Tibial artery (tissue), 4 donors: ENCODE data around the gene KCNK5.

Experiments used
- DNase-seq, 2 donors: peaks; one replicate each; pipeline ENCODE4 v3.0.0-alpha.2; 2019
- H3K27ac ChIP-seq, 2 donors: fragments of 200-600 bp; sonication (generic) in 1 of 2; 1 replicate in 1 of 2; 2 replicates in 1 of 2; pipeline ENCODE4 v1.5.1; 2018 to 2019; ENCODE audit warnings: mild to moderate bottlenecking in 1 of 2
- H3K27me3 ChIP-seq, 2 donors: fragments of 200-600 bp; sonication (generic) in 1 of 2; one replicate each; pipeline versions ENCODE4 v1.5.1 to v1.6.0; 2016 to 2019
- H3K36me3 ChIP-seq, 3 donors: fragments of 200-600 bp; sonication (generic) in 2 of 3; one replicate each; pipeline ENCODE4 v1.5.1; 2016 to 2019; ENCODE audit warnings: mild to moderate bottlenecking in 2 of 3
- H3K4me1 ChIP-seq, 4 donors: fragments of 200-600 bp; sonication (generic) in 2 of 4; 1 replicate in 3 of 4; 2 replicates in 1 of 4; pipeline ENCODE4 v1.5.1; 2016 to 2019
- H3K4me3 ChIP-seq, 2 donors: fragments of 200-600 bp; sonication (generic) in 1 of 2; 1 replicate in 1 of 2; 2 replicates in 1 of 2; pipeline ENCODE4 v1.5.1; 2018 to 2019; ENCODE audit warnings: mild to moderate bottlenecking in 2 of 2
- H3K9me3 ChIP-seq, 3 donors: fragments of 200-600 bp; sonication (generic) in 1 of 3; one replicate each; pipeline ENCODE4 v1.5.1; 2016 to 2019
- CTCF ChIP-seq, 2 experiments: fragments of 200-600 bp in 1 of 2; fragments of 450-650 bp in 1 of 2; IDR thresholded peaks; one replicate each; pipeline ENCODE4 v1.5.1; 2017 to 2019; ENCODE audit warnings: antibody characterized with exemption in 2 of 2, mild to moderate bottlenecking in 1 of 2, moderate library complexity in 1 of 2
- intact Hi-C: fragments of 100-400 bp; cut with DNase I; formaldehyde crosslinking; loops from one replicate; pipeline ENCODE4 v1.15.0; 2023; ENCODE audit warnings: low total_unique reads

KCNK5 gene

DNA sequence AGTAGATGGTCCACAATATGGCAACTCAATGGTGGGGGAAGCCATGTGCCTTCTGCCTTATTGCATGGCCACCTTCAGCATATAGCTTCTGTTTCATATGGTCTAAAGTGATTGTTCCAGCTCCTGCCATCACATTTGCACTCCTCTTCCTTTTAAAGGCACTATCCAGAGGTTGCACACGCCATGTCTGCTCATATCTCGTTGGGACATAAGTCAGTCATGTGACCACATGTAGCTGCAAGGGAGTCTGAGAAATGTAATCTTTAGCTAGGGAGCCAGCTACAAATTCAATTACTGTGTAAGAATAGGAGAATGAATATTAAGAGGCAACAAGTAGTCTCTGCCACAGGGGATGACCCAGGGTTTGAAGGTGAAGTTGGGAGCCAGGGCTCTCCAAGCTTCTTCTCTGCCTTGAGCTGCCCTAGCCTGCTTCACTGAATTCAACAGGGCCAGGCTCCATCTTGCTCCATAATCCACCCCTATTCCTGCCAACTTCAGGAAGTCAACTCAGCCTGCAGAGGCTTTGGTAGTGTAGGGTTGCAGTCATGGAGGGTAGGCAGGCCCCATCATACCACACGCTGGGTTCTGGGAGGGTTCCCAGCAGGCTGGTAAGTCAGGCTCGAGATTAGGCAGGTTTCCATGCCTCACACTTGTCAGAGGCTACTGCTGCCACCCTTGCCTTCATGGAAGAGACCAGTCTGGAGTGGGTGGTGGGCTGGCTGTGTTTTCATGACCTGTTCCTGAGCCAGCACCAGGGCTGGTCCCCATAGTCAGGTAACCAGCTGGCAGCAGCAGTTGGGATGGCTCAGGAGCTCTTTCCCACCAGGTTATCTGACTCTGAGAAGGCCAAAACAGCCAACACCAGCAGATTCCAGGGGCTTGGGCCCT is 57.5 kb downstream of the KCNK5 start:
- peaks cover 0 to under 1% (median 0%) of the 10 kb centered on the region in 3 donors for H3K9me3 ChIP-seq
- H3K27ac ChIP-seq, result no peak overlapping the region
- no peak overlapping the region for H3K4me3 ChIP-seq
- H3K27me3 ChIP-seq, result peaks cover 0 to 4% of the 10 kb centered on the region in 2 donors
- TF ChIP-seq CTCF (IDR thresholded peaks at IDR 0.05), result no peak
- H3K4me1 ChIP-seq, result peaks cover 0 to 7% (median 0%) of the 10 kb centered on the region in 4 donors
- peak in 1 of 2 donors; percentile 20 for DNase-seq
- H3K36me3 ChIP-seq, result no peaks in the 10 kb centered on the region
- intact Hi-C loops, result no loop called here

GRCh38 chr6:39170860-39171259 is 58.4 kb downstream of the KCNK5 start:
- Histone ChIP-seq H3K36me3 (no peaks in the 10 kb centered on the region), H3K27me3 (peaks cover 0 to 6% of the 10 kb centered on the region in 2 donors), H3K27ac (no peak overlapping the region), H3K4me1 (peaks cover 0 to 11% (median 0%) of the 10 kb centered on the region in 4 donors), H3K4me3 (no peak overlapping the region), H3K9me3 (no peaks in the 10 kb centered on the region)
- DNase-seq, result no peak
- TF ChIP-seq CTCF (IDR thresholded peaks at IDR 0.05), result no peak
- intact Hi-C loops, result no loop called here

GRCh38 chr6:39170389-39170788 is 58.9 kb downstream of the KCNK5 start:
- H3K4me3 ChIP-seq, result no peak overlapping the region
- H3K36me3 ChIP-seq, result no peaks in the 10 kb centered on the region
- no peak for DNase-seq
- TF ChIP-seq CTCF (IDR thresholded peaks at IDR 0.05), result no peak
- no peaks in the 10 kb centered on the region for H3K9me3 ChIP-seq
- peaks cover 0 to 11% (median 0%) of the 10 kb centered on the region in 4 donors for H3K4me1 ChIP-seq
- intact Hi-C loops, result no loop called here
- no peak overlapping the region for H3K27ac ChIP-seq
- H3K27me3 ChIP-seq, result peaks cover 0 to 6% of the 10 kb centered on the region in 2 donors

DNA sequence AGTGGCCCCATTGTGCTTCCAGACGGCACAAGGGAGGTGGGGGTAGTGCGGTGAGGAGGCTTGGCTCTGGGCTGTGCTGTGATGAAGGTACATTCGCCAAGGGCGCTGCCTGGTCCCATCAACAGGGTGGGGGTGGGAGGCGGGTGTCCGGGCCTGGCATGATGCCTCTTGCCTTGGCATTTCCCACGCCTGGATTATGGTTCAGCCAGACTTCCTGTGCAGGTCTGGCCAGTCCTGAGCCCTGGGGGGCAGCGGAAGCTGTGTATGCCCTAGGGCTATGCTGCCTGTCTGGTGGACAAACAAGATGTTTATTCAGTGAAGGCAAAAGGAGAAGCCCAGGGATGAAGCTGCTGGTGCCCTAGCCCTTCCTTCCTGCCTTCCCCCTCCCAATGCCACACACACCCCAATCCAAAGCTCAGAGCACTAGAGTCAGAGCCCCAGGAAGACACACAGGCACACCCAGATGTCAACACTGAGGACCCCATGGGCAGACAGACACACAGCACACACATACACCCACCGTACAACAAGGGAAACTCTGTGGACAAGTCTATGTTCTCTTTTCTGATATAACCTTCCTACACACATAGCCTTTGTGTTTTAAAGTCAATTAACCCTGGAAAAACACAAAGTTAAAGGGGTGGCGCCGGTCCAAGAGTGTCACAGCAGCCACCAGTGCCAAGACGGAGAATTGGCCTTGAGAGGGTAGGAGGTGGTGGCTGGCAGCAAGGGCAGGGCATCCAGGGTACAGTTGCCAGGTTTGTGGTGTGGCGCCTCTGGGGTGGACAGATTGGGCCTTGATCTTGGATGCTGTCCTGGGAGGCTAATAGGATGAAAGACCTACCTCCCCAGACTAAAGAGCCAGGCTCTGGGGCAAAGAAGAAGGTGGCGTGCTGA is 59.6 kb downstream of the KCNK5 start:
- peak in 1 of 2 donors; percentile 62 for DNase-seq
- no peak overlapping the region for H3K4me3 ChIP-seq
- H3K27me3 ChIP-seq, result peaks cover 0 to 6% of the 10 kb centered on the region in 2 donors
- no peak for TF ChIP-seq CTCF (IDR thresholded peaks at IDR 0.05)
- no peaks in the 10 kb centered on the region for H3K9me3 ChIP-seq
- no peaks in the 10 kb centered on the region for H3K36me3 ChIP-seq
- intact Hi-C loops, result no loop called here
- no peak overlapping the region for H3K27ac ChIP-seq
- H3K4me1 ChIP-seq, result peaks cover 0 to 11% (median 0%) of the 10 kb centered on the region in 4 donors

DNA sequence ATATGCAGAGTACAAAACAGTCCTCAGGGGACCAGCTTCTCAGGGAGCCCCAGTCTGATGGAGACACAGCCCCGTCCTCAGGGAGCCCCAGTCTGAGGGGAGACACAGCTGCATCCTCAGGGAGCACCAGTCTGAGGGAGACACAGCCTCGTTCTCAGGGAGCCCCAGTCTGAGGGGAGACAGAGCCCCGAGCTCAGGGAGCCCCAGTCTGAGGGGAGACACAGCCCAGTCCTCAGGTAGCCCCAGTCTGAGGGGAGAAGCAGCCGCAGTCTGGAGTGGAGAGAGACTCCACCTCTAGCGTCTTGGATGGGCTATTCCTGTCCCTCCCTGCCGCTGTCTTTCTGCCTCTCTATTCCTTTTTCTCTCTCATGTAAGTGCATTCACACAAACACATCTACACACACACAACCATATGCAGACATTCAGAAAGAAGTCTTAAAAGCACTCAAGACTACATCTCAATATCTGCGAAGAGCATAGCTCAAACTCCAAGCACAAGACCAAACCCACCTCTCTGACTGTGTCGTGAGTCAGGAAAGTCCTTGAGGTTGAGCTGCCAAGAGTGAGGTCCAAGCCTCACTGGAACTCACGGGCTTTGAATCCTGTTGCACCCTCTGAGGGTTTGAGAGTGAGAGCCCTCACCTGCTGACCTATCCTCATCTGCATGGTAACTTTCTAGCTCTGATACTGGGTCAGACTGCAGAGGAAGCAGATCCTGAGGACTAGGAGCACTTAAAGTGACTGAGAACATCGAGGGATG is 61.2 kb downstream of the KCNK5 start:
- intact Hi-C loops, result loop anchor here (2.0 kb wide), 1 partner anchor 135 kb away; no protein-coding TSS in a partner anchor
- Histone ChIP-seq H3K27ac (no peak overlapping the region), H3K9me3 (no peaks in the 10 kb centered on the region), H3K27me3 (peaks cover 0 to 6% of the 10 kb centered on the region in 2 donors), H3K36me3 (no peaks in the 10 kb centered on the region), H3K4me1 (peaks cover 0 to 11% (median 0%) of the 10 kb centered on the region in 4 donors), H3K4me3 (no peak overlapping the region)
- peak in 1 of 2 donors; percentile 60 for DNase-seq
- TF ChIP-seq CTCF (IDR thresholded peaks at IDR 0.05), result no peak
